LNCAP (cell line): ENCODE measurements around the gene STIP1.

Source experiments
- TF ChIP-seq, protein P1 (sequence below): fragments of 450-650 bp; IDR thresholded peaks from 2 replicates; pipeline ENCODE4 v1.5.1; 2017; ENCODE audit warnings: mild to moderate bottlenecking

Gene STIP1

GRCh38 chr11:64196626-64197025 is 10.7 kb downstream of the STIP1 start:
- TF ChIP-seq, protein P1, sequence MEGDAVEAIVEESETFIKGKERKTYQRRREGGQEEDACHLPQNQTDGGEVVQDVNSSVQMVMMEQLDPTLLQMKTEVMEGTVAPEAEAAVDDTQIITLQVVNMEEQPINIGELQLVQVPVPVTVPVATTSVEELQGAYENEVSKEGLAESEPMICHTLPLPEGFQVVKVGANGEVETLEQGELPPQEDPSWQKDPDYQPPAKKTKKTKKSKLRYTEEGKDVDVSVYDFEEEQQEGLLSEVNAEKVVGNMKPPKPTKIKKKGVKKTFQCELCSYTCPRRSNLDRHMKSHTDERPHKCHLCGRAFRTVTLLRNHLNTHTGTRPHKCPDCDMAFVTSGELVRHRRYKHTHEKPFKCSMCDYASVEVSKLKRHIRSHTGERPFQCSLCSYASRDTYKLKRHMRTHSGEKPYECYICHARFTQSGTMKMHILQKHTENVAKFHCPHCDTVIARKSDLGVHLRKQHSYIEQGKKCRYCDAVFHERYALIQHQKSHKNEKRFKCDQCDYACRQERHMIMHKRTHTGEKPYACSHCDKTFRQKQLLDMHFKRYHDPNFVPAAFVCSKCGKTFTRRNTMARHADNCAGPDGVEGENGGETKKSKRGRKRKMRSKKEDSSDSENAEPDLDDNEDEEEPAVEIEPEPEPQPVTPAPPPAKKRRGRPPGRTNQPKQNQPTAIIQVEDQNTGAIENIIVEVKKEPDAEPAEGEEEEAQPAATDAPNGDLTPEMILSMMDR: no peak

DNA sequence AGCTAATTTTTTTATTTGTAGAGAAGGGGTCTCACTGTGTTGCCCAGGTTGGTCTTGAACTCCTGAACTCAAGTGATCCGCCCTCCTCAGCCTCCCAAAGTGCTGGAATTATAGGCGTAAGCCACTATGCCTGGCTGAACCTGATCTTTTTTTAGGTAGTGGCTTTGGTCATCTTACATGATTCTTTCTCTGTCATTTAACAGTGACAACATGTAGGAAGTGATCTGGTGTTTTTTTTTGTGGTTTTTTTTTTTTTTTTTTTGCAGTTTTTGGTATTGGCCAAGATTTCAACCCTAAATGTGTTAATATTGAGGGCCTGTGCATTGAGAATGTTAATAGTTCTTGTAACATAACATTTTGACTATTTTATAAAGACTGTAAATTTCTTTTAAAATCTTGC is 12.5 kb downstream of the STIP1 start:
- TF ChIP-seq, protein P1: no peak

GRCh38 chr11:64201543-64201942 is 15.6 kb downstream of the STIP1 start:
- TF ChIP-seq, protein P1: no peak

DNA sequence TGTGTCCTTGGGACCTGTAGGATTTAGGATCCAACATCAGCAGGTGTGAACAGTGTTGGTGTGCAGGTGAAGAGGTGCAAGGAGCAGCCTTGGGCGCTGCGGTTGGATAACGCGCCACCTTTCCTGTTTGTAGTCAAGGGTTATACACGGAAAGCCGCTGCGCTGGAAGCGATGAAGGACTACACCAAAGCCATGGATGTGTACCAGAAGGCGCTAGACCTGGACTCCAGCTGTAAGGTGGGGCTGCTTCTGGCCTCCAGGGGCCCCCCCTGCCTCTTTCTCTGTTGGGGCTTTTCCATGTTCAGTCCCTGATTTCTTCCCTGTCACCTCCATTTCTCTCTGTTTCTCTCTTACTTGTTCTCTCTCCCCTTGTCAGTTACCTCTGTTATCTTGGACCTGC is 17.0 kb downstream of the STIP1 start:
- TF ChIP-seq, protein P1: no peak

DNA sequence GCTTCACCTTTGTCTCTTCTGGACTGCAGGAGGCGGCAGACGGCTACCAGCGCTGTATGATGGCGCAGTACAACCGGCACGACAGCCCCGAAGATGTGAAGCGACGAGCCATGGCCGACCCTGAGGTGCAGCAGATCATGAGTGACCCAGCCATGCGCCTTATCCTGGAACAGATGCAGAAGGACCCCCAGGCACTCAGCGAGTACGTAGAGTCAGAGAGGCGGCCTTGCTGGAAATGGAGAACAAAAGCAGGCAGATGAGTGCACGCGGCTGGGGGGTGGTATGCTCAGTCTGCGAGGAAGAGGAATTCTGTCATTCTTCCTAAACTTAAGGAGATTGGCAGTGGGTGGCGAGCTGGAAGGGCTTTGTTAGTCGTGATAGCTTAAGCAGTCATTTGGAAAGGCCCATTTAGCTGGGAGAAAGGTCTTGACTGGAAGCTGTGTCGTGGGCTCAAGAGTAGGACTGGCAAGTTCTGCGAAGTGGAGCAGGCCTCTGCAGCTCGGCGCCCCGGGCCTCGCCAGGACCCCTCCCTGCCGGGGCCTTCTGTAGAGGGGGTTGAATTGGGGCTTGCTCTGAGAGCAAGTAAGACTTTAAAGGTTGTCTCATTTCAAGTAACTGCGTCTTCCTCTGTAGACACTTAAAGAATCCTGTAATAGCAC is 17.6 kb downstream of the STIP1 start:
- TF ChIP-seq, protein P1: no peak

DNA sequence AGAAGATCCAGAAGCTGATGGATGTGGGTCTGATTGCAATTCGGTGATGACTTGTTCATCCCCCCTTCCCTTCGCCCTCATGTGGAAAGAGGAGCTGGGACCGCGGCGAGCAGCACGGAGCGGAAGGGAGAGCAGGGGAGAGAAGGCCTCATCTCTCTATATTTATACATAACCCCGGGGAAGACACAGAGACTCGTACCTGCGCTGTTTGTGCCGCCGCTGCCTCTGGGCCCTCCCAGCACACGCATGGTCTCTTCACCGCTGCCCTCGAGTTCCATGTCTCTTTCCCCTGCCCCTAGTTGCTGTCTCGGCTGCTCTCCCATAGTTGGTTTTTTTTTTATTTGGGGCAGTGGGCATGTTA is 18.1 kb downstream of the STIP1 start:
- TF ChIP-seq, protein P1: no peak

GRCh38 chr11:64204464-64204989 is 18.6 kb downstream of the STIP1 start:
- TF ChIP-seq, protein P1: peak; percentile 62
